ENCODE data around the gene SHQ1.

SHQ1 gene

DNA sequence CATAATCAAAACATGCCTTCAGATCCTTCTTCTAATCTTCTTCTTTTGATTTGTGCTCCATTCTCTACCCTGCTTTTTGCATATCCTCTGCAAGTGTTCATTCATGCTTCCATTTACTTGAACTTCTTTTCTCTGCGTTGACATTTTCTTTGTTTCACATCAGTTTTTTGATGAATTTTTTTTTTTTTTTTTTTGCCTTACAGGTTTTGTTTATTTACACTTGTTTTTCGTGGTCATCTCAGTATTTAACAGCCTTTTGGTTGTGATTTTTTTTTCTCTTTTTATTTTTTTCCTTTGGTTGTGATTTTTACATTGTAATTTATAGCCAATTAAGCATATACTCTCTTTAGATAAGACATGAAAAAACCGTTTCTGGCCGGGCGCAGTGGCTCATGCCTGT is 11.8 kb upstream of the SHQ1 start:
- Histone ChIP-seq H3K27ac (no peak overlapping the region), H3K4me3 (no peak overlapping the region)

- Histone ChIP-seq H3K4me3 (no peak overlapping the region), H3K27ac (no peak overlapping the region)
Observed at GRCh38 chr3:72855001-72855400, 6.8 kb upstream of the SHQ1 start.

- Histone ChIP-seq H3K4me3 (peak overlapping the region; percentile 78 to 93 (median 85)), H3K27ac (peak overlapping the region in 2 of 21 experiments; percentile 18 to 55)
Observed at GRCh38 chr3:72848703-72849081, 447 bp upstream of the SHQ1 start.

DNA sequence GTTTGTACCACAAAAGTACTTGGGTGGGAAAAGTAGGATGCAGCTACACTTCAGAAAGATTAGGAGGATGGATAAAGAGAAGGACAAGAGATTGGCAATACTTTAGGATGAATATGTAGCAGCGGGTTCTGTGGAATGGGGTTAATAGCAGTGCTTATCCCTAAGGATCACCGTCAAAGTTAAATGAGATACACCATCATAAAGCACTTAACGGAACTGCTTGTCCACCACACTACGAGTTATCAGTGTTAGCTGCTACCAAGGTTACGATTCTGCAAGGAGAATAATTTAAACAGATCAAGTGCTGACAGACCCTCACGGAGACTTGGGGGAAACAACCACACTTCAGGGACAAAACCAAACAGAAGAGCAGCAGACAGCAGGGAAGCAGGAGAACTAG is 963 bp downstream of the SHQ1 start:
- peak overlapping the region; percentile 78 to 93 (median 85) for H3K4me3 ChIP-seq

DNA sequence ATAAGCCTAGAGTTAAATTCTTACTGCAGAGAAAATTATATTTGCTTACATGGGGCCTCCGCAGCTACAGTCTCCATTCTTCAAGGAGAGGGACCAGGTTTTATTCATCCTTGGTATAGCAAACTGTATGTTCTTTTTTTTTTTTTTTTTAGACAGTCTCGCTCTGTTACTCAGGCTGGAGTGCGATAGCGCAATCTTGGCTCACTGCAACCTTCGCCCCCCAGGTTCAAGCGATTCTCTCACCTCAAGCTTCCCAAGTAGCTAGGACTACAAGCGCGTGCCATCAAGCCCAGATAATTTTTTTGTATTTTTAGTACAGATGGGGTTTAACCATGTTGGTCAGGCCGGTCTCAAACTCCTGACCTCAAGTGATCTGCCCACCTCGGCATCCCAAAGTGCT is 2.1 kb downstream of the SHQ1 start:
- no peak overlapping the region for H3K27ac ChIP-seq
- H3K4me3 ChIP-seq, result no peak overlapping the region

More for the DNA sequence above, 963 bp downstream of the SHQ1 start:
- peak overlapping the region in 14 of 21 experiments; percentile 45 to 84 (median 72) for H3K27ac ChIP-seq

DNA sequence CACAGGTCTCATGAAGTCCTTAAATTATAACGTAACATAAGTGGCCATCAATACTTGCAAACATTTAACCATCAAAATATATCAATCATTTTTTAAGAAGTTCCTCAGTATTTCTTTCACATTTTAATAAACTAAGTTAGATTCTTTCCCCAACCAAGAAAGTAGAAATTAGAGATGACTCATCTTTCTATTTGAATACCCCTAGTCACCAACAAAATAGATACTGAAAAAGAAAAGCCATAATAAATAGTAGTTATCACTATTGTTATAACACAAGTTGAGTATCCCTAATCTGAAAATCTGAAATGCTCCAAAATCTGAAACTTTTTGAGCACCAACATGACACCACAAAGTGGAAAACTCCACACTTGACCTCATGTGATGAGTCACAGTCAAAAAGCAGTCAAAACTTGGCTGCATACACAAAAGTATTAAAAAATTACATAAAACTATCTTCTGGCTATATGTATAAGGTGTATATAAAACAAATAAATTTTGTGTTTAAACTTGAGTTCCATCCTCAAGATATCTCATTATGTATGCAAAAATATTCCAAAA is 3.7 kb downstream of the SHQ1 start:
- no peak overlapping the region for H3K27ac ChIP-seq
- H3K4me3 ChIP-seq, result no peak overlapping the region

DNA sequence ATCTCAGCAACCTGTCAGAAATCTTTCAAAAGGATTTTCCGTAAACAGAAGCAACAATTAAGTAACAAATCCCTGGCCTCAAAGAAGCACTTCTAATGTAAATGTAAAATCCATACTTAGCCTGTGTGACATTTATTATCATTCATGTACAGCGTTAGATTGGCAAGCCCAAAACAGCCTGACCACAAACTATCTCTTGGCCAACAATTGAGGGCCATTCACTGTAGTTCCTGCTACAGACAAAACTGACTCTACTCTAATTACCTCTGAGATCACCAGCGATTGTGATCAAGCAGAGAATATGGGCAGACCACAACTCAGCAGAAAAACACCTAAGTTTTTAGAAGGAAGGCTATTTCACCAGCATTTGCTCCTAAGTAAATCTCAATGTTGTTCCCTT is 9.2 kb downstream of the SHQ1 start:
- Histone ChIP-seq H3K27ac (no peak overlapping the region), H3K4me3 (no peak overlapping the region)

DNA sequence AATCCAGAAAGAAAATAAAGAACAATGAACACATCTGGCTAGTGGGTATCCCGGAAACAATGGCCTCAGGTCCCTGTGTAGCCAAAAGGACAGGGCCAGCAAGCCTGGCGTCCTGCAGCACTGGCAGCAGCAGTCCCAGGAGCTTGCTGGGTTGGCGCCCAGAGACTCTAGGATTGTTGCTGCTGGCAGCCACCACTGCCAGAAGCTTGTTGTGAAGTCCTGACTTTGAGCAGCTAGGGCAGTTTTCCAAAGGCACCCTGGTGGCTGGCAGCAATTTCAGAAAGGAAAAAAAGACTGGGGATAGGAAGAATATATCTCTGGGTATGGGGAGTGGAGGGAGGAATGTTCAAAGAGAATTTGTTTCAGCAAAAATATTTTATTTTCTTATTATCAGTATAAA is 11.3 kb downstream of the SHQ1 start:
- Histone ChIP-seq H3K27ac (no peak overlapping the region), H3K4me3 (no peak overlapping the region)

DNA sequence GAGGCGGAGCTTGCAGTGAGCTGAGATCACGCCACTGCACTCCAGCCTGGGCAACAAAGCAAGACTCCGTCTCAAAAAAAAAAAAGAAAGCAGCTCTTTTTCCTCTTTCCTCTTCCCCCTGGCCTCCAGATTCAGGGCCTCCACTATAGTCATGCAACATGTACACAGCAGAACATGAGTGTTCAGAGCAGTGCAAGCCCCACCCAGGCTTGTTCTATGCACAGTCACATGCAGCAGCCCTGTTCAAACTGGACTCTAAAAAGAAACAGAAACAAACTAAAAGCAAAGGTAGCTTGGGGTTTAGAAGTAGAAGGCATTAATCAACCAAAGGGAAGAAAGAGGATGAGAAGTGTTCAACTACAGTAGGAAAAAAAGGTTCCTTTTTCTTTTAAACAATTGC is 11.8 kb downstream of the SHQ1 start:
- Histone ChIP-seq H3K27ac (no peak overlapping the region), H3K4me3 (no peak overlapping the region)

DNA sequence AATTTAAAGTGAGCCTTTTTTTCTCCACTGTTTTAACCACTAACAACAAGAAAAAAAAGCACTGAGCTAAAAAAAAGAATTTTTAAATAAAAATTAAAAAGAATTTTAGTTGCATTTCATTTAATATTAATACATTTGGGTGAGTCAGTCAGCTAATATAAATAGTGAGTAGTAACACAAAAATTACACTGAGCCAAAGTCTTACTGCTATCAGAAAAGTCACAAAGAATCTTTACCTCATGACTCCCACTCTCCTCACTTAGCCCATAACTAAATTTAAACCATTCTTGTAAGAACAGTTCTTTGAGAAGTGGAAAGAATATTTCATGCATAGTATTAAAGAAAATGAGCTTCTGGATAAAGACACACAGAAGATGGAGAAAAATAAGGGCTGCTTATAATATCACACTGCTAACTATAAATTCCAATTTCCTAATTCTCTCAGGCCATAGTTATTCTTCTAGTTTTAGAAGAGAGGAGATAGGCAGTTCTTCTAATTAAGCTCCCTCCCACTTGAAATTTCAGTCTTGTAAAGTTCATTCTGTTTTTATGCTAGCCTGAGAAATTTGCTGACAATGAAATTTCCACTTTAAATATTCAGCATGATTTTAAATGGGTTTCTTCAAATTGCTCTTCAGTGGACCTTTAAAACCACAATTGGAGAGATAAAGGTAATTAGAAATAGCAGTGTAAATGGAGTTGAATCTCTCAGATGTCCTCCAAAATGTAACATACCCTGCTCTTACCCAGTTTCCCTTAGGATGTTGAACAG is 17.6 kb downstream of the SHQ1 start:
- no peak overlapping the region for H3K4me3 ChIP-seq
- no peak overlapping the region for H3K27ac ChIP-seq

DNA sequence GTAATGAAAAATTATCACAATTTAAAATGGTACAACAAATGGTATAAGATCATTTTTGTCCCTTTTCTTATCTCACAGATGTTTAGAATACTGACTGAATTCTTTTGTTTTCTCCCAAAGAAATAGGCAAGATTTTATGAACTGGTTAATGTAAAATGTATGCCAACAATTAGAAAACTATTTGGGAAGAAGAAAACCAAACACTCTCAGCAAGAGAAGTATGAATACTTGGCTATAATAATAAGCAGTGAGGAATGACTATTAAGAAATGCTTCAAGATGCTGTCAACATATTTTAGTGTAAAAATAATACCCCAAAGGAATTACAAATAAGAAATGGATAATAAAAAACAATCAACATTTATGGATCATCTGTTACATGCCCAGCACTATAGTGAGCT is 18.5 kb downstream of the SHQ1 start:
- H3K27ac ChIP-seq, result no peak overlapping the region
- no peak overlapping the region for H3K4me3 ChIP-seq

GRCh38 chr3:72821161-72821781 is 27.0 kb downstream of the SHQ1 start:
- H3K27ac ChIP-seq, result no peak overlapping the region
- H3K4me3 ChIP-seq, result no peak overlapping the region

GRCh38 chr3:72820415-72820814 is 27.8 kb downstream of the SHQ1 start:
- no peak overlapping the region for H3K4me3 ChIP-seq
- no peak overlapping the region for H3K27ac ChIP-seq

DNA sequence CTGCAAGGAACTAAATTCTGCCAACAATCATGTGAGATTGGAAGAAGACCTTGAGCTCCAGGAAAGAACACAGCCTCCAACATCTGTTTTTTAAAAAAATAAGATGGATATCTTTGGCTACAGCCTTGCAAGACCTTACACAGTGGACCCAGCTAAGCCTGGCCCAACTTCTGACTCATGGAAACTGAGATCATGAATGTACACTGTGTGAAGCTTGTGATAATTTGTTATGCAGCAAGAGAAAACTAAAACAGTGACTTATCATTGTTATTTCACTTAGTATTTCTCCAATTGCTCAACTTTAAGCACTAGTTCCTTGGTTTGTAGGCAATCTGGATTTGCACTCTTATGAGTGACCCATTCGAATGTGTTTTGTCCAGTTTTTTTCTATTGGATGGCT is 29.3 kb downstream of the SHQ1 start:
- no peak overlapping the region for H3K27ac ChIP-seq

DNA sequence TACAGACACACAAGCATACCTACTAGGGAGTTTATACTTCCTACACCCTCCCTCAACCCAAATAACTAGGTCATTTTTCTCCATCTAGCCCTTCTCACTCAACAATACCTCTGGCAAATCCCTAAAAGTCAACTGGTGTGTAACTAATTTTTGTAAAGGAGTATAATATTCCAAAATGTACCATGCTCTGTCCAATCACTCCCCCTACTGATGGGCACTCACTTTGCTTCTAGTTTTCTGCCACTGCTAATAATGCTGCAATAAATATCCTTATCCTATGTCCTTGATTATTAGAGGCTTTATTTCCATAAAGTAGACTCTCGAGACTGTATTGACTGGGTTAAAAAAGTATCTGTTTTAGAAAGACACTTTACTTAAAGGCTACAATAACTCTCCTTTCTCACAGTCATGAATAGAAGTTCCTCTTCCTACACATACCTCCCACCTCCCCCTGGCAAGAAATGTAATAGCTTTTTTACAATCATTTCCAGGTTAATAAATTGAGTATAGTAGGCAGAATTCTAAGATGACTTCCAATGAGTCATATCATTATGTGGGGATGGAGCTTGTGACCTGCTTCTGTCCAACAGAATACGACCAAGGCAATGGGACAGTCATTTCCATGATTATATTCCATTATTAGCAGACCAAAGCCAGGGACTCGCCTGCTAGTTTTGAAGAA is 30.0 kb downstream of the SHQ1 start:
- Histone ChIP-seq H3K27ac (no peak overlapping the region), H3K4me3 (no peak overlapping the region)

More for the DNA sequence above, 29.3 kb downstream of the SHQ1 start:
- no peak overlapping the region for H3K4me3 ChIP-seq

GRCh38 chr3:72816862-72817355 is 31.3 kb downstream of the SHQ1 start:
- Histone ChIP-seq H3K4me3 (no peak overlapping the region), H3K27ac (no peak overlapping the region)

GRCh38 chr3:72814308-72814707 is 33.9 kb downstream of the SHQ1 start:
- H3K27ac ChIP-seq, result no peak overlapping the region
- H3K4me3 ChIP-seq, result no peak overlapping the region

DNA sequence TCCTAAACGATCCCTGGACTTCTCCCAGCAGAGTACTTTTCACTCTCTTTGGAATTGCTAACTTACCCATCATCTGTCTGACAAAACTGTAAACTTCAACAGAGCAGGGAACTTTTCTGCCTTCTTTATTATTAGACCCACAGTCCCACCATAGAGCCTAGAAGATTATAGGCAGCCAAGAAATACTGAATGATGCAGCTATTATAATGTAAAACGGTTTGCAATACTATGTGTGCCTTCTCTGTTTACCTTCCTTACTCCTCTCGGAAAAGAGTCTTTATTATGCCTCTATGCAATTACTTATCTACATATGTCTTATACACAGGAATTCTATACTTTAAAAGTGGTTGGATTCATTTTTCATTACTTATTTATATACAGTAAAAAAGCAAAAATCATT is 36.0 kb downstream of the SHQ1 start:
- Histone ChIP-seq H3K4me3 (no peak overlapping the region), H3K27ac (no peak overlapping the region)

- no peak overlapping the region for H3K27ac ChIP-seq
- H3K4me3 ChIP-seq, result no peak overlapping the region
Observed at GRCh38 chr3:72811571-72811970, 36.7 kb downstream of the SHQ1 start.

DNA sequence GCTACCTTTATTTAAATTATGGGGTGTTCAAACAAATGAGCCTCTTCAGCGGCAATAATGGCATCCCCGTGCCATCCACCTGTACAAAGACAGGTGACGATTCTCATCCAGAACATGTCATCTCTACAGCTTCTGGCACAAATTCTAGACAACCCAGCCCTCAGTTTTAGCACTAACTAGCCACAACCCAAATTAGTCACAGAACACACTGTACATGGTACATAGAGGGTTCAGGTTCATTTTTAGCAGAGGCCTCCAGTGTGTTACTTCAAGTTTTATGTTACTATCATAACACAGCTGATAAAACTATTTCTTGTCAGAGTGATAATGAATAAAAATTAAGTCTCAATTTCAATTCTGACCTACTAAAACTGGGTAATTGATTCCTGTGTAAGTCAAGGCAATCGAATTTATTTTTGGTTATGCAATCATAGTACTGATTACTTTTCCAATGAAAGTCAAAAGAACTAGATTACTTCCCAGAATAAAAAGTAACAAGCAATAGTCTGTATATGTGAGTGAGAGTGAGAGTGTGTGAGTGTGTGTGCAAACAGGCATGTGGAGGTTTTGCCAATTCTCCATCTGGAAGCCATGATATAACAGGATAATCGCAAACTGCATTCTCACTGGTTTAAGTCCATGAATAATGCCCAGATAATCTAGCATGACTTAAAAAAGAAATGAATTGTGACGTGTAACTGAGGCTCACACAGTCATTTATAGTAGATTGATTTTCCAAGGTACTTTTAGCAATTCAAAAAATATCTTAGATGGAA is 37.4 kb downstream of the SHQ1 start:
- Histone ChIP-seq H3K4me3 (no peak overlapping the region), H3K27ac (no peak overlapping the region)

Data from skin epidermis (tissue), 12 donors.